GM12874 (cell line): Measurements from ENCODE around the gene SAE1.

Experiments
- CTCF ChIP-seq: IDR thresholded peaks from 2 replicates; pipeline ENCODE4 v1.5.1; 2011; ENCODE audit warnings: low read depth, mild to moderate bottlenecking, control low read depth, low read length, moderate library complexity; ENCODE audit not compliant: insufficient read depth

The SAE1 gene

GRCh38 chr19:47107953-47108746 lies 22.5 kb upstream of the SAE1 start:
- no peak for TF ChIP-seq CTCF

GRCh38 chr19:47109177-47109540 lies 21.5 kb upstream of the SAE1 start:
- no peak for TF ChIP-seq CTCF

- TF ChIP-seq CTCF = no peak
Measured at GRCh38 chr19:47109541-47110375, 20.9 kb upstream of the SAE1 start.

- no peak for TF ChIP-seq CTCF
Measured at GRCh38 chr19:47110521-47111005, 20.1 kb upstream of the SAE1 start.

- TF ChIP-seq CTCF = no peak
Measured at GRCh38 chr19:47111006-47111621, 19.5 kb upstream of the SAE1 start.

- TF ChIP-seq CTCF = no peak
Measured at GRCh38 chr19:47111682-47112165, 18.9 kb upstream of the SAE1 start.
